GM12891 (cell line): ENCODE measurements around the gene PCGF3.
"Not testable (repeated sequence)": the region's sequence is repeated elsewhere in the genome, so short reads cannot be mapped to it uniquely, and the experiment has no call there.

ENCODE experiments used
- DNase-seq: peaks from one replicate; pipeline ENCODE4 v3.0.0; 2011; ENCODE audit warnings: low spot score; ENCODE audit not compliant: insufficient read length
- FAIRE-seq: peaks from 2 replicates; lab custom pipeline; 2011; peaks lifted over from hg19 to GRCh38; lab: Jason Lieb, UNC
- PAX5 ChIP-seq: IDR thresholded peaks from 2 replicates; pipeline ENCODE4 v1.6.1; 2011; ENCODE audit warnings: low read length, moderate library complexity, mild to moderate bottlenecking; ENCODE audit not compliant: insufficient read depth, severe bottlenecking
- POLR2A ChIP-seq: IDR thresholded peaks from 2 replicates; pipeline ENCODE4 v1.6.1; 2011; ENCODE audit warnings: low read depth, low read length, control low read depth
- POLR2AphosphoS5 ChIP-seq: IDR thresholded peaks from 2 replicates; pipeline ENCODE4 v1.6.1; 2011; ENCODE audit warnings: low read depth, low read length, control low read depth
- POU2F2 ChIP-seq: IDR thresholded peaks from 2 replicates; pipeline ENCODE4 v1.6.1; 2011; ENCODE audit warnings: low read depth, mild to moderate bottlenecking, control low read depth, low read length, moderate library complexity
- SPI1 ChIP-seq: IDR thresholded peaks from 2 replicates; pipeline ENCODE4 v1.6.1; 2011; ENCODE audit warnings: low read depth, low read length, control low read depth
- TAF1 ChIP-seq: IDR thresholded peaks from 2 replicates; pipeline ENCODE4 v1.6.1; 2011; ENCODE audit warnings: low read depth, low read length, control low read depth

The PCGF3 gene

GRCh38 chr4:752196-752861 is 46.7 kb downstream of the PCGF3 start:
- no peak for FAIRE-seq
- DNase-seq, result no peak
- TF ChIP-seq TAF1 (no peak), PAX5 (no peak), POLR2AphosphoS5 (no peak), POLR2A (no peak), POU2F2 (no peak), SPI1 (no peak)

GRCh38 chr4:753186-753585 is 47.6 kb downstream of the PCGF3 start:
- not testable (repeated sequence) for FAIRE-seq, DNase-seq

- TF ChIP-seq TAF1 (no peak), PAX5 (no peak), POLR2A (no peak), SPI1 (no peak), POU2F2 (no peak)
- DNase-seq (no peak), FAIRE-seq (no peak)
Measured at GRCh38 chr4:754221-755120, 48.8 kb downstream of the PCGF3 start.

- DNase-seq, result no peak
- no peak for TF ChIP-seq POU2F2
- TF ChIP-seq POLR2A, result no peak
- TF ChIP-seq POLR2AphosphoS5, result no peak
- no peak for TF ChIP-seq PAX5
- TF ChIP-seq SPI1, result no peak
- TF ChIP-seq TAF1, result no peak
- no peak for FAIRE-seq
Measured at GRCh38 chr4:757111-757510, 51.5 kb downstream of the PCGF3 start.

GRCh38 chr4:759810-760209 is 54.2 kb downstream of the PCGF3 start:
- not testable (repeated sequence) for FAIRE-seq, DNase-seq

- TF ChIP-seq SPI1 (no peak), TAF1 (no peak), PAX5 (no peak), POU2F2 (no peak), POLR2AphosphoS5 (no peak), POLR2A (no peak)
- FAIRE-seq (no peak), DNase-seq (no peak)
Measured at GRCh38 chr4:760616-761015, 55.0 kb downstream of the PCGF3 start.

GRCh38 chr4:761086-761485 is 55.5 kb downstream of the PCGF3 start:
- DNase-seq, result no peak
- FAIRE-seq, result no peak
- TF ChIP-seq PAX5 (no peak), TAF1 (no peak), SPI1 (no peak), POU2F2 (no peak), POLR2AphosphoS5 (no peak)

GRCh38 chr4:761739-762138 is 56.1 kb downstream of the PCGF3 start:
- no peak for TF ChIP-seq PAX5
- no peak for TF ChIP-seq POLR2AphosphoS5
- no peak for TF ChIP-seq POLR2A
- no peak for TF ChIP-seq POU2F2
- no peak for TF ChIP-seq SPI1
- TF ChIP-seq TAF1, result no peak
- DNase-seq (no peak), FAIRE-seq (no peak)

- TF ChIP-seq POU2F2, result no peak
- TF ChIP-seq POLR2A, result no peak
- no peak for TF ChIP-seq SPI1
- no peak for FAIRE-seq
- no peak for DNase-seq
Measured at GRCh38 chr4:762211-763190, 56.9 kb downstream of the PCGF3 start.
